Right lobe of liver (tissue), 4 donors: ENCODE measurements around the gene ATRX.

Experiments used
- POLR2A ChIP-seq: fragments of 450-650 bp; IDR thresholded peaks from one replicate; pipeline ENCODE4 v1.6.1; 2017; ENCODE audit warnings: antibody characterized with exemption, mild to moderate bottlenecking
- TF ChIP-seq, protein P1 (sequence below), 4 donors: fragments of 200-600 bp in 3 of 4; fragments of 450-650 bp in 1 of 4; IDR thresholded peaks; one replicate each; pipeline versions ENCODE4 v1.5.1 to v1.8.0; 2016 to 2022; ENCODE audit warnings: antibody characterized with exemption in 4 of 4, mild to moderate bottlenecking in 2 of 4
- donor health status: DM: no; HTN: no; CAD: no.
- donor health status: DM: no; HTN: no; CAD: no.
- donor health status: DM: no; HTN: yes; CAD: no.

DNA sequence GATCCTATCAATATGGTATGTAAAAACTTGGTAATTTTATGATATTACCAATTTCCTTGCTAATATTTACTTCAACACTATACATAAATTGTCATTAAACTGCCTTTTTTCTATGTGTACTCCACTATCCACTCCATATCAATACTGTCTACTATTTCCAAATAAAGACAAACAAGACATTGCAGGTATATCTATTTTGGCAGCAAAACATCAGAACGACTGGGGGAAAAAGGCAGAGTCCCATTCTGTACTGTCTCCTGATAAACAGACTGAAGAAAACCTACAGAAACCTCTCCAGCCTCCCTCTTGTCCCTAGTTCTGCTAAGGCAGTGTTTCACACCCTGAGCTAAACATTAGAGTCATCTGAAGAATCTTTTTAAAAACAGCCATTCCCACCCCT is 96.6 kb downstream of the ATRX start:
- TF ChIP-seq, protein P1, sequence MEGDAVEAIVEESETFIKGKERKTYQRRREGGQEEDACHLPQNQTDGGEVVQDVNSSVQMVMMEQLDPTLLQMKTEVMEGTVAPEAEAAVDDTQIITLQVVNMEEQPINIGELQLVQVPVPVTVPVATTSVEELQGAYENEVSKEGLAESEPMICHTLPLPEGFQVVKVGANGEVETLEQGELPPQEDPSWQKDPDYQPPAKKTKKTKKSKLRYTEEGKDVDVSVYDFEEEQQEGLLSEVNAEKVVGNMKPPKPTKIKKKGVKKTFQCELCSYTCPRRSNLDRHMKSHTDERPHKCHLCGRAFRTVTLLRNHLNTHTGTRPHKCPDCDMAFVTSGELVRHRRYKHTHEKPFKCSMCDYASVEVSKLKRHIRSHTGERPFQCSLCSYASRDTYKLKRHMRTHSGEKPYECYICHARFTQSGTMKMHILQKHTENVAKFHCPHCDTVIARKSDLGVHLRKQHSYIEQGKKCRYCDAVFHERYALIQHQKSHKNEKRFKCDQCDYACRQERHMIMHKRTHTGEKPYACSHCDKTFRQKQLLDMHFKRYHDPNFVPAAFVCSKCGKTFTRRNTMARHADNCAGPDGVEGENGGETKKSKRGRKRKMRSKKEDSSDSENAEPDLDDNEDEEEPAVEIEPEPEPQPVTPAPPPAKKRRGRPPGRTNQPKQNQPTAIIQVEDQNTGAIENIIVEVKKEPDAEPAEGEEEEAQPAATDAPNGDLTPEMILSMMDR (IDR thresholded peaks at IDR 0.05) = no peak
- no peak for TF ChIP-seq POLR2A
